ENCODE results near the gene MOV10.

Gene MOV10

DNA sequence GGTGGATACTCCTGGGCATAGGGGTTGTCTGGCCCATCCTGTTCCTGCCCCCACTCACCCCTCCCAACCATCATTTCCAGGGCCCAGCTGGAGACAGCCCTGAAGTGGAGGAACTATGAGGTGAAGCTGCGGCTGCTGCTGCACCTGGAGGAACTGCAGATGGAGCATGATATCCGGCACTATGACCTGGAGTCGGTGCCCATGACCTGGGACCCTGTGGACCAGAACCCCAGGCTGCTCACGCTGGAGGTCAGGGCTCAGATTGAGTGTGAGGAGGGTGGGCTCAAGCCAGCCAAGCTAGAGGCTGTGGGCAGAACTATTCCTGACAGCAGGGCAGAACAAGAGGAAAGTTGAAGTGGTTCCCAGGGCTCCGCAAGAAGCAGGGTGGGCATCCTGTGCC, 18.2 kb downstream of the MOV10 start:
- Histone ChIP-seq H2BK15ac (ENCODE audit: low read length) (no peak overlapping the region), H2AFZ (ENCODE audit: low read length) (no peak overlapping the region), H3K18ac (ENCODE audit: low read length) (no peak overlapping the region), H2BK120ac (ENCODE audit: low read depth, low read length) (no peak overlapping the region), H2BK5ac (ENCODE audit: low read length) (no peak overlapping the region), H3K4me1 (ENCODE audit: control insufficient read depth in 2 of 2, insufficient read depth in 1 of 2, low read depth in 1 of 2, low read length in 2 of 2) (no peaks in the 10 kb centered on the region), H3K9ac (ENCODE audit: low read depth, low read length, poor library complexity) (no peak overlapping the region), H3K4me3 (ENCODE audit: low read length in 2 of 2) (no peak overlapping the region), H3K4ac (ENCODE audit: low read length) (no peak overlapping the region), H2BK12ac (ENCODE audit: low read length) (no peak overlapping the region), H4K8ac (ENCODE audit: low read depth, low read length) (no peak overlapping the region), H3K14ac (ENCODE audit: low read length) (peak overlapping the region; percentile 17), H3K79me1 (ENCODE audit: low read depth, low read length) (peaks cover under 1% of the 10 kb centered on the region), H3K4me2 (ENCODE audit: insufficient read depth, low read length, poor library complexity, severe bottlenecking) (no peak overlapping the region), H3K9me3 (replicated peaks in 1 of 2; ENCODE audit: control insufficient read depth in 2 of 2, insufficient read depth in 1 of 2, low read depth in 1 of 2, low read length in 2 of 2) (no peaks in the 10 kb centered on the region), H4K91ac (ENCODE audit: low read depth, low read length, poor library complexity) (no peak overlapping the region), H3K23ac (ENCODE audit: low read depth, low read length, poor library complexity) (no peak overlapping the region), H2AK5ac (ENCODE audit: low read depth, low read length) (no peak overlapping the region), H3K27me3 (ENCODE audit: control insufficient read depth in 3 of 3, insufficient read depth in 3 of 3, low read depth in 1 of 3, low read length in 3 of 3) (no peaks in the 10 kb centered on the region), H3K36me3 (replicated peaks in 1 of 2; ENCODE audit: control insufficient read depth in 2 of 2, insufficient read depth in 2 of 2, low read length in 2 of 2) (peaks cover 47 to 98% of the 10 kb centered on the region in 2 donors), H3K27ac (replicated peaks; ENCODE audit: low read length) (no peak overlapping the region)
- no peak for DNase-seq (ENCODE audit: low spot score)
- no CpG with 5 or more reads among the region's 5 CpGs for WGBS, 2 donors (ENCODE audit: extremely low coverage in 2 of 2, insufficient read length in 2 of 2, insufficient replicate concordance in 1 of 2)

DNA sequence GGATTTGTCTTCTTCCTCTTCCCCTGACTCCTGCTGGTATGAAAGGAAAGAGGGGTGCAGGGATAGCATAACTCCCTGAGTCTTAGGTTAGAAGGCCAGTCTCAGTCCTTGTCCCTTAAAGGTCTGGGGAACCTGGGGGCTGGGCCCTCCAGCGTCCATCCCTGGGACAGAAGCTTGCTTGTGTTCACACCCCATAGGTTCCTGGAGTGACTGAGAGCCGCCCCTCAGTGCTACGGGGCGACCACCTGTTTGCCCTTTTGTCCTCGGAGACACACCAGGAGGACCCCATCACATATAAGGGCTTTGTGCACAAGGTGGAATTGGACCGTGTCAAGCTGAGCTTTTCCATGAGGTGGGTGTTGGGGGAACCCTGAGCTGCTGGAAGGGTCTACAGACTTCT, 19.4 kb downstream of the MOV10 start:
- Histone ChIP-seq H2BK5ac (ENCODE audit: low read length) (no peak overlapping the region), H3K23ac (ENCODE audit: low read depth, low read length, poor library complexity) (no peak overlapping the region), H3K14ac (ENCODE audit: low read length) (no peak overlapping the region), H3K4ac (ENCODE audit: low read length) (no peak overlapping the region), H3K36me3 (replicated peaks in 1 of 2; ENCODE audit: control insufficient read depth in 2 of 2, insufficient read depth in 2 of 2, low read length in 2 of 2) (peaks cover 56 to 98% of the 10 kb centered on the region in 2 donors), H3K4me3 (ENCODE audit: low read length in 2 of 2) (no peak overlapping the region), H4K8ac (ENCODE audit: low read depth, low read length) (no peak overlapping the region), H2AK5ac (ENCODE audit: low read depth, low read length) (no peak overlapping the region), H2BK12ac (ENCODE audit: low read length) (no peak overlapping the region), H3K18ac (ENCODE audit: low read length) (no peak overlapping the region), H4K91ac (ENCODE audit: low read depth, low read length, poor library complexity) (no peak overlapping the region), H3K9ac (ENCODE audit: low read depth, low read length, poor library complexity) (no peak overlapping the region), H3K27me3 (ENCODE audit: control insufficient read depth in 3 of 3, insufficient read depth in 3 of 3, low read depth in 1 of 3, low read length in 3 of 3) (no peaks in the 10 kb centered on the region), H3K9me3 (replicated peaks in 1 of 2; ENCODE audit: control insufficient read depth in 2 of 2, insufficient read depth in 1 of 2, low read depth in 1 of 2, low read length in 2 of 2) (no peaks in the 10 kb centered on the region), H3K27ac (replicated peaks; ENCODE audit: low read length) (no peak overlapping the region), H2BK15ac (ENCODE audit: low read length) (no peak overlapping the region), H2BK120ac (ENCODE audit: low read depth, low read length) (no peak overlapping the region), H3K4me2 (ENCODE audit: insufficient read depth, low read length, poor library complexity, severe bottlenecking) (no peak overlapping the region), H2AFZ (ENCODE audit: low read length) (no peak overlapping the region), H3K79me1 (ENCODE audit: low read depth, low read length) (no peaks in the 10 kb centered on the region), H3K4me1 (ENCODE audit: control insufficient read depth in 2 of 2, insufficient read depth in 1 of 2, low read depth in 1 of 2, low read length in 2 of 2) (no peaks in the 10 kb centered on the region)
- DNase-seq (ENCODE audit: low spot score): no peak
- no CpG with 5 or more reads among the region's 6 CpGs for WGBS, 2 donors (ENCODE audit: extremely low coverage in 2 of 2, insufficient read length in 2 of 2, insufficient replicate concordance in 1 of 2)

DNA sequence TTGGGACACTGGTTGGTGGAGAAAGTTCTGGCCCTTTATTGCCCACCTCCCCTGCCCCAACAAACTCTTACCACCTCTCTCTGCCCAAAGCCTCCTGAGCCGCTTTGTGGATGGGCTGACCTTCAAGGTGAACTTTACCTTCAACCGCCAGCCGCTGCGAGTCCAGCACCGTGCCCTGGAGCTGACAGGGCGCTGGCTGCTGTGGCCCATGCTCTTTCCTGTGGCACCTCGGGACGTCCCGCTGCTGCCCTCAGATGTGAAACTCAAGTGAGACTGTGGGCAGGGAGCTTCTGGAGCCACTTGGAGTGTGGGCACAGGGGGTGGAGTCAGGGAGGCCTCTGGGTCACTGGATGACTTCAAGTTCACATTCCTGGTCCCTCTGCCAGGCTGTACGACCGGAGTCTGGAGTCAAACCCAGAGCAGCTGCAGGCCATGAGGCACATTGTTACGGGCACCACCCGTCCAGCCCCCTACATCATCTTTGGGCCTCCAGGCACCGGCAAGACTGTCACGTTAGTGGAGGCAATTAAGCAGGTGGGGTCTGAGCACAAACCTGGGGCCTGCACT, 20.0 kb downstream of the MOV10 start:
- H3K18ac ChIP-seq (ENCODE audit: low read length): no peak overlapping the region
- H3K36me3 ChIP-seq (replicated peaks in 1 of 2; ENCODE audit: control insufficient read depth in 2 of 2, insufficient read depth in 2 of 2, low read length in 2 of 2): peaks cover 57 to 98% of the 10 kb centered on the region in 2 donors
- H3K4me2 ChIP-seq (ENCODE audit: insufficient read depth, low read length, poor library complexity, severe bottlenecking): no peak overlapping the region
- H2AK5ac ChIP-seq (ENCODE audit: low read depth, low read length): no peak overlapping the region
- H2BK5ac ChIP-seq (ENCODE audit: low read length): no peak overlapping the region
- no peaks in the 10 kb centered on the region for H3K4me1 ChIP-seq (ENCODE audit: control insufficient read depth in 2 of 2, insufficient read depth in 1 of 2, low read depth in 1 of 2, low read length in 2 of 2)
- DNase-seq (ENCODE audit: low spot score): no peak
- no peak overlapping the region for H2BK120ac ChIP-seq (ENCODE audit: low read depth, low read length)
- H2BK15ac ChIP-seq (ENCODE audit: low read length): no peak overlapping the region
- no peak overlapping the region for H4K8ac ChIP-seq (ENCODE audit: low read depth, low read length)
- H4K91ac ChIP-seq (ENCODE audit: low read depth, low read length, poor library complexity): no peak overlapping the region
- H3K27ac ChIP-seq (replicated peaks; ENCODE audit: low read length): no peak overlapping the region
- H3K4ac ChIP-seq (ENCODE audit: low read length): no peak overlapping the region
- no CpG with 5 or more reads among the region's 15 CpGs for WGBS, 2 donors (ENCODE audit: extremely low coverage in 2 of 2, insufficient read length in 2 of 2, insufficient replicate concordance in 1 of 2)
- no peak overlapping the region for H2BK12ac ChIP-seq (ENCODE audit: low read length)
- H3K9ac ChIP-seq (ENCODE audit: low read depth, low read length, poor library complexity): no peak overlapping the region
- no peak overlapping the region for H3K4me3 ChIP-seq (ENCODE audit: low read length in 2 of 2)
- H3K27me3 ChIP-seq (ENCODE audit: control insufficient read depth in 3 of 3, insufficient read depth in 3 of 3, low read depth in 1 of 3, low read length in 3 of 3): no peaks in the 10 kb centered on the region
- H2AFZ ChIP-seq (ENCODE audit: low read length): no peak overlapping the region
- no peak overlapping the region for H3K23ac ChIP-seq (ENCODE audit: low read depth, low read length, poor library complexity)
- H3K9me3 ChIP-seq (replicated peaks in 1 of 2; ENCODE audit: control insufficient read depth in 2 of 2, insufficient read depth in 1 of 2, low read depth in 1 of 2, low read length in 2 of 2): no peaks in the 10 kb centered on the region
- H3K14ac ChIP-seq (ENCODE audit: low read length): no peak overlapping the region
- no peaks in the 10 kb centered on the region for H3K79me1 ChIP-seq (ENCODE audit: low read depth, low read length)

DNA sequence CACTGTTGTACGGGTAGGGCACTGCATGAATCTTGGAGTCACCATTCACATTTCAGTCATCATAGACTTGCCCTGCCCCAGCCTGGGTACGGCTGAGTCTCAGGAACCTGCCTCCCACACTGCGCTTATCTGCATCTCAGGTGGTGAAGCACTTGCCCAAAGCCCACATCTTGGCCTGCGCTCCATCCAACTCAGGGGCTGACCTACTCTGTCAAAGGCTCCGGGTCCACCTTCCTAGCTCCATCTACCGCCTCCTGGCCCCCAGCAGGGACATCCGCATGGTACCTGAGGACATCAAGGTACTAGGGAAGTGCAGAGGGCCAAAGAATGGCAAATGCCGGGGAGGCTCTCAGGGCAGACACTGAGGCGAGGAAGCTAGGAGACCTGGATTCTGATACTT, 20.8 kb downstream of the MOV10 start:
- H3K4me3 ChIP-seq (ENCODE audit: low read length in 2 of 2): no peak overlapping the region
- H3K4ac ChIP-seq (ENCODE audit: low read length): no peak overlapping the region
- no peak overlapping the region for H4K8ac ChIP-seq (ENCODE audit: low read depth, low read length)
- H3K36me3 ChIP-seq (replicated peaks in 1 of 2; ENCODE audit: control insufficient read depth in 2 of 2, insufficient read depth in 2 of 2, low read length in 2 of 2): peaks cover 60 to 98% of the 10 kb centered on the region in 2 donors
- no peak overlapping the region for H3K14ac ChIP-seq (ENCODE audit: low read length)
- H3K79me1 ChIP-seq (ENCODE audit: low read depth, low read length): no peaks in the 10 kb centered on the region
- H3K27ac ChIP-seq (replicated peaks; ENCODE audit: low read length): no peak overlapping the region
- no peaks in the 10 kb centered on the region for H3K27me3 ChIP-seq (ENCODE audit: control insufficient read depth in 3 of 3, insufficient read depth in 3 of 3, low read depth in 1 of 3, low read length in 3 of 3)
- H3K18ac ChIP-seq (ENCODE audit: low read length): no peak overlapping the region
- peaks cover 2 to 3% of the 10 kb centered on the region in 2 donors for H3K4me1 ChIP-seq (ENCODE audit: control insufficient read depth in 2 of 2, insufficient read depth in 1 of 2, low read depth in 1 of 2, low read length in 2 of 2)
- no peak overlapping the region for H2BK12ac ChIP-seq (ENCODE audit: low read length)
- no peak overlapping the region for H2BK15ac ChIP-seq (ENCODE audit: low read length)
- no peak overlapping the region for H3K23ac ChIP-seq (ENCODE audit: low read depth, low read length, poor library complexity)
- DNase-seq (ENCODE audit: low spot score): no peak
- no peaks in the 10 kb centered on the region for H3K9me3 ChIP-seq (replicated peaks in 1 of 2; ENCODE audit: control insufficient read depth in 2 of 2, insufficient read depth in 1 of 2, low read depth in 1 of 2, low read length in 2 of 2)
- no peak overlapping the region for H2AFZ ChIP-seq (ENCODE audit: low read length)
- no peak overlapping the region for H3K4me2 ChIP-seq (ENCODE audit: insufficient read depth, low read length, poor library complexity, severe bottlenecking)
- H4K91ac ChIP-seq (ENCODE audit: low read depth, low read length, poor library complexity): no peak overlapping the region
- no peak overlapping the region for H2BK120ac ChIP-seq (ENCODE audit: low read depth, low read length)
- H2AK5ac ChIP-seq (ENCODE audit: low read depth, low read length): no peak overlapping the region
- no CpG with 5 or more reads among the region's 9 CpGs for WGBS, 2 donors (ENCODE audit: extremely low coverage in 2 of 2, insufficient read length in 2 of 2, insufficient replicate concordance in 1 of 2)
- H2BK5ac ChIP-seq (ENCODE audit: low read length): no peak overlapping the region
- no peak overlapping the region for H3K9ac ChIP-seq (ENCODE audit: low read depth, low read length, poor library complexity)
